Ishikawa (cell line): Measurements from ENCODE around the gene DLGAP4.
A peak's percentile ranks its signal among the peaks of the same experiment; 100 is the strongest.

Experiments
- CREB1 ChIP-seq: IDR thresholded peaks from 2 replicates; pipeline ENCODE4 v1.6.1; 2012; ENCODE audit warnings: low read depth
- EGR1 ChIP-seq: IDR thresholded peaks from 2 replicates; pipeline ENCODE4 v1.6.1; 2012
- EP300 ChIP-seq: IDR thresholded peaks from 2 replicates; pipeline ENCODE4 v1.6.1; 2012; ENCODE audit warnings: borderline replicate concordance
- FOXM1 ChIP-seq: IDR thresholded peaks from 2 replicates; pipeline ENCODE4 v1.6.1; 2012; ENCODE audit warnings: low read depth, borderline replicate concordance
- MAX ChIP-seq: IDR thresholded peaks from 2 replicates; pipeline ENCODE4 v1.6.1; 2012
- NFIC ChIP-seq: IDR thresholded peaks from 2 replicates; pipeline ENCODE4 v1.6.1; 2012
- RAD21 ChIP-seq: IDR thresholded peaks from 2 replicates; pipeline ENCODE4 v1.6.1; 2012; ENCODE audit warnings: low read depth
- REST ChIP-seq: IDR thresholded peaks from 2 replicates; pipeline ENCODE4 v1.6.1; 2012; ENCODE audit warnings: low read depth, mild to moderate bottlenecking
- TAF1 ChIP-seq: IDR thresholded peaks from 2 replicates; pipeline ENCODE4 v1.6.1; 2012; ENCODE audit warnings: low read depth, mild to moderate bottlenecking
- TCF12 ChIP-seq: IDR thresholded peaks from 2 replicates; pipeline ENCODE4 v1.6.1; 2012; ENCODE audit warnings: low read depth
- TEAD4 ChIP-seq: IDR thresholded peaks from 2 replicates; pipeline ENCODE4 v1.6.1; 2012
- USF1 ChIP-seq: IDR thresholded peaks from 2 replicates; pipeline ENCODE4 v1.6.1; 2012
- YY1 ChIP-seq: IDR thresholded peaks from 2 replicates; pipeline ENCODE4 v1.6.1; 2012; ENCODE audit warnings: low read depth
- ZBTB7A ChIP-seq: IDR thresholded peaks from 2 replicates; pipeline ENCODE4 v1.6.1; 2012; ENCODE audit warnings: low read depth

The DLGAP4 gene

GRCh38 chr20:36491901-36492617 is 185.9 kb downstream of the DLGAP4 start:
- TF ChIP-seq USF1 = no peak

GRCh38 chr20:36493051-36493800 is 187.1 kb downstream of the DLGAP4 start:
- TF ChIP-seq USF1 (no peak), CREB1 (no peak), ZBTB7A (no peak), RAD21 (peak; percentile 39)

- TF ChIP-seq RAD21 (no peak), EP300 (no peak), TEAD4 (no peak), REST (no peak), TCF12 (no peak), USF1 (no peak), MAX (no peak), NFIC (no peak), CREB1 (no peak), EGR1 (no peak)
Measured at GRCh38 chr20:36493801-36494114, 187.6 kb downstream of the DLGAP4 start.

- TF ChIP-seq YY1 (no peak), EGR1 (no peak), RAD21 (no peak), EP300 (no peak), FOXM1 (no peak), REST (no peak), CREB1 (no peak), USF1 (no peak)
Measured at GRCh38 chr20:36496707-36497669, 190.8 kb downstream of the DLGAP4 start.

GRCh38 chr20:36497856-36498255 is 191.7 kb downstream of the DLGAP4 start:
- no peak for TF ChIP-seq MAX
- no peak for TF ChIP-seq TAF1
- no peak for TF ChIP-seq EGR1
- no peak for TF ChIP-seq NFIC
